Measurements from ENCODE around the gene BGN.

DNA sequence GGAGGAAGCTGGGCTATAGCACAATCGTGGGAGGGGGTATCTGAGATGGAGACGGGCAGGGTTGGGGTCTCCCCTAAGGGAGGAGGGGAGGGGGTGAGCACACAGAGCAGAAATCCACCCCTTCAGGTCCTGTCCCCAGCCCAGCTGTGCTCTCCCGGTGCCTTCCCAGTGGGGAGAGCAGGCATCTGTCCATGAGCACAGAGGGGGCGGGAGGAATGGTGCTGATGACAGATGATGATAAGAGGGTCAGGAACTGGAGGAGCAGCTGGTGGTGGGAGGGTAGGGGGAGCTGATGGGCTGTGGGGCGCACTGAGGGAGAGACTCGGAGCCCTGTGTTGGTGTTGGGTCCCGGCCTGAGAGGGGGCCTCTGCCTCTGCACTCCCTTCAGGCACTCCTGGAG, 31.3 kb downstream of the BGN start:
- TF ChIP-seq, protein P1, sequence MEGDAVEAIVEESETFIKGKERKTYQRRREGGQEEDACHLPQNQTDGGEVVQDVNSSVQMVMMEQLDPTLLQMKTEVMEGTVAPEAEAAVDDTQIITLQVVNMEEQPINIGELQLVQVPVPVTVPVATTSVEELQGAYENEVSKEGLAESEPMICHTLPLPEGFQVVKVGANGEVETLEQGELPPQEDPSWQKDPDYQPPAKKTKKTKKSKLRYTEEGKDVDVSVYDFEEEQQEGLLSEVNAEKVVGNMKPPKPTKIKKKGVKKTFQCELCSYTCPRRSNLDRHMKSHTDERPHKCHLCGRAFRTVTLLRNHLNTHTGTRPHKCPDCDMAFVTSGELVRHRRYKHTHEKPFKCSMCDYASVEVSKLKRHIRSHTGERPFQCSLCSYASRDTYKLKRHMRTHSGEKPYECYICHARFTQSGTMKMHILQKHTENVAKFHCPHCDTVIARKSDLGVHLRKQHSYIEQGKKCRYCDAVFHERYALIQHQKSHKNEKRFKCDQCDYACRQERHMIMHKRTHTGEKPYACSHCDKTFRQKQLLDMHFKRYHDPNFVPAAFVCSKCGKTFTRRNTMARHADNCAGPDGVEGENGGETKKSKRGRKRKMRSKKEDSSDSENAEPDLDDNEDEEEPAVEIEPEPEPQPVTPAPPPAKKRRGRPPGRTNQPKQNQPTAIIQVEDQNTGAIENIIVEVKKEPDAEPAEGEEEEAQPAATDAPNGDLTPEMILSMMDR (IDR thresholded peaks at IDR 0.05) = no peak
- TF ChIP-seq SIN3A (IDR thresholded peaks at IDR 0.05; ENCODE audit: borderline replicate concordance, insufficient read depth, low read depth, low read length) (no peak), POLR2AphosphoS5 (IDR thresholded peaks at IDR 0.05; ENCODE audit: low read depth, low read length) (no peak)

Data from Panc1 (cell line).